Bronchial epithelial cell (primary cell): ENCODE results near the gene DMRT1. TPM values are rescaled to one million over a fixed set of nuclear protein-coding genes. Genes with fewer than 3 reads are reported as not detected.
"Not testable (repeated sequence)": the region's sequence is repeated elsewhere in the genome, so short reads cannot be mapped to it uniquely, and the experiment has no call there.

Experiments used
- DNase-seq: peaks from one replicate; pipeline ENCODE4 v3.0.0-alpha.2; 2010; ENCODE audit warnings: low read depth
- FAIRE-seq: peaks from 2 replicates; lab custom pipeline; 2011; peaks lifted over from hg19 to GRCh38; lab: Jason Lieb, UNC
- H3K27me3 ChIP-seq: 2 replicates; pipeline ENCODE4 v1.5.1; 2011; ENCODE audit warnings: low read length; ENCODE audit not compliant: control insufficient read depth, insufficient read depth
- H3K36me3 ChIP-seq: 2 replicates; pipeline ENCODE4 v1.5.1; 2011; ENCODE audit warnings: low read length; ENCODE audit not compliant: control insufficient read depth, insufficient read depth
- H3K4me3 ChIP-seq: 2 replicates; pipeline ENCODE4 v1.5.1; 2011; ENCODE audit warnings: mild to moderate bottlenecking, low read depth, low read length, control low read depth
- CTCF ChIP-seq: IDR thresholded peaks from 2 replicates; pipeline ENCODE4 v1.5.1; 2011; ENCODE audit warnings: mild to moderate bottlenecking, moderate library complexity, low read length, control low read depth, inconsistent platforms; ENCODE audit not compliant: insufficient read depth, severe bottlenecking
- total RNA-seq: library from RNA; depleted of rRNA; stranded (reverse); fragments of >200 nt; gene quantifications from 2 replicates; pipeline ENCODE4 v1.2.1, GENCODE V29; 2014

Gene DMRT1
- total RNA-seq, 1 donor from 2014 or later: not detected

- Histone ChIP-seq H3K4me3 (no peak overlapping the region), H3K27me3 (peaks cover 16% of the 10 kb centered on the region), H3K36me3 (no peaks in the 10 kb centered on the region)
- DNase-seq (peak; percentile 70), FAIRE-seq (no peak)
- no peak for TF ChIP-seq CTCF
These were observed 5.4 kb downstream of the DMRT1 start for GRCh38 chr9:846852-847251.

- no peak for TF ChIP-seq CTCF
- FAIRE-seq (no peak), DNase-seq (no peak)
- Histone ChIP-seq H3K36me3 (no peaks in the 10 kb centered on the region), H3K4me3 (no peak overlapping the region), H3K27me3 (peaks cover 11% of the 10 kb centered on the region)
These were observed 6.0 kb downstream of the DMRT1 start for GRCh38 chr9:847505-847904.

- Histone ChIP-seq H3K27me3 (peaks cover 3% of the 10 kb centered on the region), H3K4me3 (no peak overlapping the region), H3K36me3 (no peaks in the 10 kb centered on the region)
- no peak for DNase-seq
- TF ChIP-seq CTCF: no peak
- FAIRE-seq: peak; percentile 55
These were observed 7.9 kb downstream of the DMRT1 start for GRCh38 chr9:849431-849830.

- no peak overlapping the region for H3K4me3 ChIP-seq
- peaks cover 3% of the 10 kb centered on the region for H3K27me3 ChIP-seq
- no peak for FAIRE-seq
- no peaks in the 10 kb centered on the region for H3K36me3 ChIP-seq
- no peak for TF ChIP-seq CTCF
- no peak for DNase-seq
These were observed 11.0 kb downstream of the DMRT1 start for GRCh38 chr9:852539-852938.

GRCh38 chr9:859251-859650, 17.8 kb downstream of the DMRT1 start:
- Histone ChIP-seq H3K27me3 (no peaks in the 10 kb centered on the region), H3K4me3 (no peak overlapping the region), H3K36me3 (no peaks in the 10 kb centered on the region)
- DNase-seq (no peak), FAIRE-seq (no peak)
- TF ChIP-seq CTCF: no peak

- no peaks in the 10 kb centered on the region for H3K27me3 ChIP-seq
- H3K4me3 ChIP-seq: no peak overlapping the region
- TF ChIP-seq CTCF: no peak
- no peak for FAIRE-seq
- no peaks in the 10 kb centered on the region for H3K36me3 ChIP-seq
- DNase-seq: no peak
These were observed 19.2 kb downstream of the DMRT1 start for GRCh38 chr9:860706-861105.

- not testable (repeated sequence) for H3K27me3 ChIP-seq, FAIRE-seq, H3K4me3 ChIP-seq, DNase-seq, H3K36me3 ChIP-seq
These were observed 20.0 kb downstream of the DMRT1 start for GRCh38 chr9:861525-861924.
